Kidney epithelial cell (primary cell): Measurements from ENCODE around the gene ELAVL4. TPM values are rescaled to one million over a fixed set of nuclear protein-coding genes. Genes with fewer than 3 reads are reported as not detected.

ENCODE experiments used
- DNase-seq: peaks from one replicate; pipeline ENCODE4 v3.0.0-alpha.2; 2010; ENCODE audit warnings: low read depth
- H3K27me3 ChIP-seq: 2 replicates; pipeline ENCODE4 v1.6.0; 2011; ENCODE audit warnings: low read length; ENCODE audit not compliant: control insufficient read depth, insufficient read depth
- H3K36me3 ChIP-seq: 2 replicates; pipeline ENCODE4 v1.5.1; 2011; ENCODE audit warnings: low read length; ENCODE audit not compliant: control insufficient read depth, insufficient read depth
- H3K4me3 ChIP-seq: 2 replicates; pipeline ENCODE4 v1.5.1; 2011; ENCODE audit warnings: low read depth, mild to moderate bottlenecking, control low read depth, low read length
- total RNA-seq: library from RNA; depleted of rRNA; stranded (reverse); fragments of >200 nt; gene quantifications from 2 replicates; pipeline ENCODE4 v1.2.3, GENCODE V29; 2015
- TF ChIP-seq, protein P1 (sequence below): IDR thresholded peaks from 2 replicates; pipeline ENCODE4 v1.5.1; 2011; ENCODE audit warnings: mild to moderate bottlenecking, moderate library complexity, low read length, control low read depth, inconsistent platforms; ENCODE audit not compliant: insufficient read depth, poor library complexity, severe bottlenecking

ELAVL4 gene
- total RNA-seq, 1 donor from 2014 or later: 0.13 TPM

DNA sequence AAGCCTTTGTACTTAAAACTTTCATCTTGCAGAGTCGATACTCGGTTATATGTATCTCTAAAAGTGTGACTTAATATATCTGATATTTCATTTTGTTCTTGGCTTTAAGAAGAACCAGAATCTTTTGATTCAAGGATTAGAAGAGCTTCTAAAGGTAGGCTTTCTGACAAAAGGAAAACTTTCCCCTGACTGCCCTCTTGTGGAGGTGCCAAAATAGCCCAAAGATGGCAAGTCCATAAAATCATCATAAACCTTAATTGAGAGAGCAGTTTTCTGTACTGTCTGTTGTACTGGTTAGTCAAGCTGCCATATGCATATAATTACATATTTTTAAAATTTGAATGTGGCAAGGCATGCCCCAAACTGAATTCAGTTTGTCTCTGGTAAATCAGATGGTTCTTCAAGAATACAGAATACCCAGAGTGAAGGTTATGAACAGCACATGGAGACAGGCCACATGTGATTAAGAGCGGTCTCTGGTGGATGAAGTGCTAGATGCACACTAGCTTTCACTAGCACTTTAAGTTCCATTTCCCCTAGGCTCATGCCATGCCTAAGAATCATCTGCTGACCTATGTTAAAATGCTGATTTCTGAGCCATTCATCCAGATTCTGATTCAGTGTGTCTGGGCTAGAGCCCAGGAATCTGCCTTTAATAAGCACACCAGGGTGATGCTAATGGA is 27.7 kb upstream of the ELAVL4 start:
- Histone ChIP-seq H3K36me3 (no peaks in the 10 kb centered on the region), H3K27me3 (no peaks in the 10 kb centered on the region), H3K4me3 (no peak overlapping the region)
- TF ChIP-seq, protein P1, sequence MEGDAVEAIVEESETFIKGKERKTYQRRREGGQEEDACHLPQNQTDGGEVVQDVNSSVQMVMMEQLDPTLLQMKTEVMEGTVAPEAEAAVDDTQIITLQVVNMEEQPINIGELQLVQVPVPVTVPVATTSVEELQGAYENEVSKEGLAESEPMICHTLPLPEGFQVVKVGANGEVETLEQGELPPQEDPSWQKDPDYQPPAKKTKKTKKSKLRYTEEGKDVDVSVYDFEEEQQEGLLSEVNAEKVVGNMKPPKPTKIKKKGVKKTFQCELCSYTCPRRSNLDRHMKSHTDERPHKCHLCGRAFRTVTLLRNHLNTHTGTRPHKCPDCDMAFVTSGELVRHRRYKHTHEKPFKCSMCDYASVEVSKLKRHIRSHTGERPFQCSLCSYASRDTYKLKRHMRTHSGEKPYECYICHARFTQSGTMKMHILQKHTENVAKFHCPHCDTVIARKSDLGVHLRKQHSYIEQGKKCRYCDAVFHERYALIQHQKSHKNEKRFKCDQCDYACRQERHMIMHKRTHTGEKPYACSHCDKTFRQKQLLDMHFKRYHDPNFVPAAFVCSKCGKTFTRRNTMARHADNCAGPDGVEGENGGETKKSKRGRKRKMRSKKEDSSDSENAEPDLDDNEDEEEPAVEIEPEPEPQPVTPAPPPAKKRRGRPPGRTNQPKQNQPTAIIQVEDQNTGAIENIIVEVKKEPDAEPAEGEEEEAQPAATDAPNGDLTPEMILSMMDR: peak; percentile 38
- no peak for DNase-seq

DNA sequence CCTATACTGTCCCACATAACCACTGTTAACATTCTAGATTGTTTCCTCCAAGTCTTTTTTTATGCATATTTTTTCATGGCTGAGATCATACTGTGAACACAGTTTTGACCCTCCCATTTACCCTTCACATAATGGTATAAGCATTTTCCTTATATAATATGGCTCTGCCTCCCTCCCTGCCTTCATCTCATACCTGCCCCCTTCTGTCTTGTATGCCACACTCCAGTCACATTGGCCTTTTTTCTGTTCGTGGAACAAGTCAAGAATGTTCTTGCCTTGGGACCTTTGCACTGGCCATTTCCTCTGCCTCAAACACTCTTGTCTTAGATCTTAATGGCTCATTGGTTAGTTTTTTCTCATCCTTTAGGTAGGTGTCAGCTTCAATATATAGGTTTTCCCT is 24.3 kb upstream of the ELAVL4 start:
- Histone ChIP-seq H3K4me3 (no peak overlapping the region), H3K27me3 (no peaks in the 10 kb centered on the region), H3K36me3 (no peaks in the 10 kb centered on the region)
- TF ChIP-seq, protein P1: no peak
- no peak for DNase-seq

DNA sequence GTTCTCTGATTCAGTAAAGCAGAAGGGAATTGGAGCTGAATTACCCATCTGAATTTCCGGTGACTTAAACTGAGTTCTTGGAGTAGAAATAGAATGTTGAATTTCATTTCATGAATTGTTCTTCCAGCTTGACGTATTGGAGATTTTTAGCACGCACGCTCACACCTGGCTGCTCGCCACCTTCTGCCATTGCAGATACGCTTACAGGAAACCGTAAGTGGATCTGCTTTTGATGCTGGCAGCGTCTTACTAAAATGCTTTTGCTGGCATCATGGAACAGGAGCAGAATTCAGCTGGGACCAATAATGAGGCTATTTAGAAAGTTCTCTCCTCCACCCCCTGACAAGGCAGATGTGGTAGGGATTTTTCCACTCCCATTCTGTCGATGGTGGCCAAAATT is 17.7 kb upstream of the ELAVL4 start:
- no peaks in the 10 kb centered on the region for H3K27me3 ChIP-seq
- DNase-seq: no peak
- TF ChIP-seq, protein P1: no peak
- no peak overlapping the region for H3K4me3 ChIP-seq
- H3K36me3 ChIP-seq: no peaks in the 10 kb centered on the region

DNA sequence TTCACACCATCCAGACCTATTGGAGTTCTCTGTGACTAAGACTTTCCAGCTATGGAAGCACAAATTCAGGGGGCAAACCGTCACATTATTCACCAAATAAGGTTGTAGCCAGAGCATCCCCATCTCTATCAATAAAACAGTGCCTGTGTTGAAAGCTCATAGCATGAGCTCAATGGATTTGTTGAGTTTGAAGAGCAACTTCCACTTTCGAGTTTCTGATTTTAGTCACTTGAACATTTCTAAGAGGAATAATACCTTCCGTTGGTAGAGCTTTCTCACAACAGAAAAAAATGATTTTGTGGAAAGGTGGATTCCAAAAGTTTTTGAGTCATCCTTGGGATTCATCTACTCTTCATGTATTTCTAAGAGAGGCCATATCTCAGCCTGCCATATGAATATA is 13.0 kb upstream of the ELAVL4 start:
- no peak for DNase-seq
- H3K4me3 ChIP-seq: no peak overlapping the region
- no peaks in the 10 kb centered on the region for H3K36me3 ChIP-seq
- TF ChIP-seq, protein P1: no peak
- H3K27me3 ChIP-seq: no peaks in the 10 kb centered on the region

DNA sequence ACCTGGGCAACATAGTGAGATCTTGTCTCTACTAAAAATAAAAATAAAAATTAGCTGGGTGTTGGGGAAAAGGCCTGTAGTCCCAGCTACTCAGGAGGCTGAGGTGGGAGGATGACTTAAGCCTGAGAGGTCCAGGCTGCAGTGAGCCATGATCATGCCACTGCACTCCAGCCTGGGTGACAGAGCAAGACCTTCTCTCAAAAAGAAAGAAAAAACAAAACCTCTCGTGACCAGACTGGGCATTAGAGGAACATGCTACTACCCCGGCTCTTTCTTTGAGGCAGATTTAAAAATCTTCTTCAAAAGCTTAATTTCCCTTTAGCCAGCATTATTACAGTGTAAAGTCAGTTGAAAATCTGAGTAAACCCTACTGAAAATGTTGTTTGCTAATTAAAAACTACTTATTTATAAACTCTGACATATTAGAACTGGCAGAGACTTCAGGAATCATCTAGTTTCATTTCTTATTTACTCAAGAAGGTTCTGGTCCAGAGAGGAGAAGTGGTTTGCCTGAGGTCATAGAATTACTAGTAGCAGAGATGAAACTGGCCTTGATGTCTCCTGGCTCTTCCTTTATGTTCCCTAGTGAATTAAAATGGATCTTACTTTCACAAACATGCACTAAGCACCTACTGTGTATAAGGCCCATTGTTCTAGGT is 11.6 kb upstream of the ELAVL4 start:
- no peaks in the 10 kb centered on the region for H3K27me3 ChIP-seq
- no peak for DNase-seq
- H3K36me3 ChIP-seq: no peaks in the 10 kb centered on the region
- no peak overlapping the region for H3K4me3 ChIP-seq
- TF ChIP-seq, protein P1: no peak

DNA sequence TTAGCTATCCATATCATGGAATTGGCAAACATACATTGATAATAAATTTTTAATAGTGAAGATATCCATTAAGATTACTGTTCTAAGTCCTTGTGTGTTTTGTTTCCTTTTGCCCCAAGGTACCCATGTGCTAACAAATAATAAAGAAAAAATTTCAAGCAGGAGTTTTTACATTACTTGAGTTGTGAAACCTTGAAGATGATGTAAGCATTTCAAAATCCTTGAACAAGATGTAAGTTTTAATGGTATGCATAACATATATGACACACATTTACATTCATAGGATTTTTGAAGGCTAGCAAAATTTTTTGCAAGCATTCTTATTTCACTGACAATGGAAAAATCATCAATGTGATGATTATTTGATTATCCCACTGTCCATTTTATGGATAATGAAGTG is 10.9 kb upstream of the ELAVL4 start:
- Histone ChIP-seq H3K27me3 (no peaks in the 10 kb centered on the region), H3K36me3 (no peaks in the 10 kb centered on the region), H3K4me3 (no peak overlapping the region)
- no peak for DNase-seq
- TF ChIP-seq, protein P1: no peak
